ENCODE measurements around the gene C17orf75.

The C17orf75 gene

DNA sequence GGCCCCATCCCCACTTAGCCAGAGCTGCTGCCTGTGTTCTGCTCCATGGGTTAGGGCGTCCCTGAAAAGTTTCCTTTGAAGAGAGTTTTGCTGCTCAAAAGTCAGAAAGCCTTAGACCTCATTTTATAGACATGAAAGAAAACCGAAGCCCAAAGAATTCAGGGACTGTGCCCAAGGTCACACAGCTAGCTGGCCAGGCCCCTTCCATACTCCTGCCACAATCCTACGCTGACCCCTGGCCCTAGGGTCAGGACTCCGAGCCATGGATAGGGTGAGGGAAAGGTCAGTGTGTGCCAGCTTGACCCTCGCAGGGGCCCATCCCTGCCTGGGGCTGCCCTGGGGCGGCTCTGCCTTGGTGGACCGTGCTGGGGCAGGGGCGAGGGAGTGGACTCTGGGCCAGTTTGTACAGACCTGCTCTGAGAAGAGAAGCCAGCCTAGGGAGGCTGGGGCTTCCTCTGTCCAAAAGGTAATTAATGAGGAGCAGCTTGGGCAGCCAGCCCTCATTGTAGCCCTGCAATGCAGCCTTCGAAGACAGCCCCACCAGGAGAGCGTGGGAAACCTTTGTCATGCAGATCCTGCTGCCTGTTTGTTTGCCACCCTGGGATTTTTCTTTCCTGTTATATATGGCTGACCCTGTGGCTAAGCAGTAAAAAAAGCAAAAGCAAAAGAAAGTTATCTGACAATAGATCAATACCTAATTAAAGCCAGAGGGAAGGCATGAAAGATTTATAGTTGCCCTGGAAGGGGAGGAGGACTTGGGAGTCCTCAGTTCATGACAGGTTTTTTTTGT, 38.9 kb downstream of the C17orf75 start:
- DNase-seq (ENCODE audit: low spot score), result no peak

DNA sequence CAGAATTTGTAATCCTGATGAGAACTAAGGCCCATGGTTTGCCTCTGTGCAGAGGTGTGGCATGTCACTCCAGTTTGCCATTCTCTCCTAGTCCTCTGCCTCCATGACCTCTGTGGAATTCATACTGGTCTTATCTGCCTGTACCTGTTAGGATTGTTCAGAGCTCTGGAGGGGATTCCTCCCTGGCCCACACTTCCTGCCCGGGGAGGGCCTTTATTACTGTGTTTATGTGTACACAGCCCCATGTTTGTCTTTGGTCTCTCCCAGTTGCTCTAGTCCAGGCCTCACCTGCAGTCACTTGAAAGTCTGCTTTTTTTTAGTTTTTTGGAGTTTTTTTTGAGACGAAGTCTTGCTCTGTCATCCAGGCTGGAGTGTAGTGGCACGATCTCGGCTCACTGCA, 39.9 kb downstream of the C17orf75 start:
- no peak for DNase-seq (ENCODE audit: low spot score)

DNA sequence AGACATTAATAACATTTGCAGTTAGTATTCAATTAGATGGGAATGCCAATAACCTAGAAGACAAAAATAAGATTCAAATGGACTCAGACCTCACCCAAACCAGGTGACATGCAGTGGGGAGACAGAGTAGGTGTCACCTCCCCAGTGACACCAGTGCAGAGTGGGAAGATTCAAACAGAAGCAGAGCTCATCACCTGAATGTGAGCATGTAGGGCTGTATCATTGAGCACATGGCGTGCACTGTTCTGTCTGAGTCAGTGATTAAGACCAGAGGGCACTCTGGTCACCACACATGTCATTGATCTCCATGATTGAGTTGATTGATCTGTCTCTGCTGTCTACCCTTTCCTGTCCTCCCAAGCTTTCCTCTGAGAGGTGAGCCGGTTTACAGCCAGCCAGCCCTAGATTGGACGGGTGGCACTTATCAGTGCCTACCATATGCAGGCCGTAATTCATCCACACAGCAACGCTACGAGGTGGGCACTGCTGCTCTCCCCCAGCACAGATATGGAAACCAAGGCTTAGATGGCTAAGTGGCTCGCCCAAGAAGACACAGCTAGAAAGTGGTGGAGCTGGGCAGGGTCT, 42.3 kb downstream of the C17orf75 start:
- no peak for DNase-seq (ENCODE audit: low spot score)

DNA sequence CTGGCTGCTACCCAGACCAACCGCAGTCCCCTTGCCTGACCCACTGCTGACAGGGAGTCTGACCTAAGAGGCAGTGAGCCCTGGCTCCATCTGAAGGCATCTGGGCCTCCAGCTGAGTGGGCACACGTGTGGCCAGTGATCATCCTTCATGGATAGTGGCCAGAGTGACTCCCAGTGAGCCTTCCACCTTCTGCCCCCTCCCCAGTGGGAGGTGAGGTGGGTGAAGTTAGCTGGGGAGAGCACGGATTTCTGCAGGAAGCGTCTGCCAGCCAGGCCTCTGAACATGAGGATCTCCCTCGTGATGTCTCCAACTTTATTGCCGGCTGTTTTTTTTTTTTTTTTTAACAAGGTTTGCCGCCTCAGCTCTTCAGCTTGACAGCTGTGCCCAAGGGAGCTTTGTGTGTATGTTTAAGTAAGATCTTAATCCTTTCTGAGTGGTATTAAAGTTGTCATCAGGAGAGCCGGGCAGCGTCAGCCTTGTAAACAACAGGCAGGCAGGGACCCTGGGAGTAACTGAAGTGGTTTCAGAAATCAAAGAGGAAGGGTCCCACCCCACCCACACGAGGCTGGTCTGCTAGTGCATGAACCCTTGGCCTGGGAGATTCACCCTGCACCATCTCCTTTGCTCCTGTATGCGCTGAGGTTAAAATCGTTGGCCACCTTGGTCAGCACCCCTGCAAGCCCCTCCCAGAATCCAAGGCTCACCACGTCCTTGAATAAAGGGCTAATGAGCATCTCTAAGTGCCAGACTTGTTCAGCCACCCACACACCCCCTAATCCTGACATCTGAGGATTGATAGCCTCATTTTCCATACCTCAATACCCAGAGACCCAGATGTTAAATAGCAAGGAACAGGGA, 43.0 kb downstream of the C17orf75 start:
- DNase-seq (ENCODE audit: low spot score), result no peak

DNA sequence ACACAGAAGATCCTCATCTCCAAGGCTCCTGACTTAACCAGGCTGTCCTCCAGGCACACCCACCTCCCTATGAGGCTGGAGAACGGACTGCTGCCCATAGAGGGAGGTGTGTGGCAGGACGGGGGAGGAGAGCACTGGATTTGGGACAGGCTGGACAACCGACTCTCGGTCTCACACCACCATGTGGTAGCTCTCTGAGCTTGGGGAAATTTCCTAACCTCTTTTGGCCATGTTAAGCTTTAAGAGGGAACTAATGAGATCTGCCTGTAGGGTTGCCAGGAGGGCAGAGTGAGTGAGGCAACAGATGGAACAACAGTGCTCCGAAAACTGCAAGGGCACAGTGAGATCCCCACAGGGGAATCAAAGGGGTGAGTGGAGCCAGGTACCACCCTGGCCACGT, 43.7 kb downstream of the C17orf75 start:
- DNase-seq (ENCODE audit: low spot score), result no peak

DNA sequence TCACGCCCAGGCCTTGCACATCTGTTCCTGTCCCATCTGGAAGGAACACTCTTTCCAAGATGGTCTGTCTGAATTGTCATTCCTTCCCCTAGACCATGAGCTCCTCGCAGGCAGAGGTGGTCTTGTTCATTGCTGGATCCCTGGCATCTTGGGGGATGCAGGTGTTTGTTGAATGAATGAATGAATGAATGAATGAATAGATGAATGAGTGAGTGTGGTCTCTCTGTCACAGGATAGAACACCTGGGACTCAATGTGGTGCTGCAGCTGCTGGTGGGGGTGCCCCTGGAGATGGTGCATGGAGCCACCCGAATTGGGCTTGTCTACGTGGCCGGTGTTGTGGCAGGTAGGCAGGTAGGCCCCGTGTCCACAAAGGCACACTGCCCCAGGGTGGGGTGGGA, 44.1 kb downstream of the C17orf75 start:
- DNase-seq (ENCODE audit: low spot score), result no peak

DNA sequence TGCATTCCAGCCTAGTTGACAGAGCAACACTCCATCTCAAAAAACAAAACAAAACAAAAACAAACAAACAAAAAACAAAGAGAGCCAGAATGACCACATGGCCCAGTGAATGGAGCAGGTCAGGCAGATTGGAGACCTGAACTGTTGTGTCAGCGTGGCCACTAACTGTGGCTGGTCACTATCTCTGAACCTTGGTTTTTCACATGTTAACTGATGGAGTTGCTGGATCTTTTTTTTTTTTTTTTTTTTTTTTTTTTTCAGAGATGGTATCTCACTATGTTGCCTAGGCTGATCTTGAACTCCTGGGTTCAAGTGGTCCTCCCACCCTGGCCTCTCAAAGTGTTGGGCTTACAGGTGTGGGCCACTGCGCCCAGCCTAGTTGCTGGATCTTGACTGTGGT, 44.5 kb downstream of the C17orf75 start:
- DNase-seq (ENCODE audit: low spot score), result no peak

DNA sequence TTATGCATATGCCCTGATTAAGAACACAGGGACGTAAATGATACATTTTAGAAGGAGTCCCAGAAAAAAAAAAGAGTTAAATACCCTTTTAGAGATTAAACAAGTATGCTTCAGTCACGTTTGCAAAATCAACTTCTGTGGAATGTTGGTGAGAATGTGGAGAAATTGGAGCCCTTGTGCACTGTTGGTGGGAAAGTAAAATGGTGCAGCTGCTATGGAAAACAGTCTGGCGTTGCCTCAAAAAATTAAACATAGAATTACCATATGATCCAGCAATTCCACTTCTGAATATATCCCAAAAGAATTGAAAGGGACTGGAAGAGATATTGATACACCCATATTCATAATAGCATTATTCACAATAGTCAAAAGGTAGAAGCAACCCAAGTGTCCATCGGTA, 49.9 kb downstream of the C17orf75 start:
- no peak for DNase-seq (ENCODE audit: low spot score)

DNA sequence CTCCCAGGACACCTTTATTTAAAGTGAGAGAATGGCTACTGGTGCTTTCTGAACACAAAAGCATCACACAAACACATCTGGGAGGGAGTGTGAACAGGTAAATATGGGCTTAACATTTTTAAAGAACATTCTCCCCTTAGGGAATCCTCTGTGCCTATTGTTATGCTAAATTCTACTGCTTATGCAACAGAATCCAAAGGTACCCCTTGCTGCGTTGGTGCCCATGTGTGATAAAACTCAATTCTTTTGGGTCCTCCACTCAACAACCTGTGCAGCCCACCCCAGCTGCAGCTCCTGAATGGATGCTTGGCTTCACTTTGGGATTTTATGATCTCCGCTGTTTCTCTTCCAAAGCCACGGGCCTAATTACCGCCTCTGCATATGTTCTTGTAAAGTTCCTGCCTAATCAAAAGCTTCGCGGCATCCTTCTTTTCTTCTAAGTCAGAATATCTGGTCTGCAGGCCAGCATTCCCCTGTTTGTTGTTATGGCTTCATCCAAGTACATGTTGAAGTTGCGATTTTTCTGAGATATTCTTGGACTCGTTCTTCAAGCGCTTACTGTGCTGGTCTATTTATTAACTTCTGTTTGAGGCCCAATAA, 52.4 kb downstream of the C17orf75 start:
- no peak for DNase-seq (ENCODE audit: low spot score)

DNA sequence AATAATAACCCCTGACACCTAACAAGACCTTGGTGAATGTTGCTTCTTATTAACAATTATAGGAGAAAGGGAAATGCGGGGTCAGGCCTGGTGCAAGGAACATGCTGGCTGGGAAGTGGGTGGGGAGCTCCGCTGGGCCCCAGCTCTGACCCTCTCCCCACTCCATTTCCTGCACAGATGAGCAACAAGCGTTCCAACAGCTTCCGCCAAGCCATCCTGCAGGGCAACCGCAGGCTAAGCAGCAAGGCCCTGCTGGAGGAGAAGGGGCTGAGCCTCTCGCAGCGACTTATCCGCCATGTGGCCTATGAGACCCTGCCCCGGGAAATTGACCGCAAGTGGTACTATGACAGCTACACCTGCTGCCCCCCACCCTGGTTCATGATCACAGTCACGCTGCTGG, 53.4 kb downstream of the C17orf75 start:
- no peak for DNase-seq (ENCODE audit: low spot score)

DNA sequence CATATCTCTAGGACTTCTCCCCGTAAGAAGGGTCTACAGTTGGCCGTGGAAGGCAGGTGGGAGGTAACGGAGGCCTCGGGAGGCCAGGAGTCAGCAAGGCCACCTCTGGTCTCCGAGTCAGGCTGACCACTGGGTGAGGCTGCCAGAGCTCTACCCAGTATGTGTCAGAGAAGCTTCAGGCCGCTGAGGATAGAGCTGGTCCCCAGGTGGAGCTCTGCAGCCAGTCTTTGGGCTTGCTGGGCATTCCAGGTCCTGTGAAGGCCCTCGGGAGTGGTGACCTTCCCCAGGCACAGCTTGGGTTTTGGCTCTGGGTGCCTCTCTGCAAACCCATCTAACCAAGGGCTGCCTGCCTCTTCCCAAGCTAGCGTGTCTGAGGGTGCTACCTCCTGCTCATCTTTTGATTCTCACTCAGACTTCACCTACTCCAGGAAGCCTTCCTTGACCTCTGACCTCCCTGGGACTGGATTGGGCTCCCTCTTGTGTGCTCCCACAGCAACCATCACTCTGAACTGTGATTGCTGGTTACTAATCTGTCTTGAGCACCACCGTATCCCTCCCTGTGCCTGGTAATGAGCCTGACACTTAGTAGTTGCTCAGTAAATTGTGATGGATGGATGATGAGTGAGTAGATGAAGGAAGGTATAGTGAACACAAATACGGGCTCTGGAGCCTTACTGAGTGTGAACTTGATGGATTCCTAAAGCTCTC, 54.0 kb downstream of the C17orf75 start:
- no peak for DNase-seq (ENCODE audit: low spot score)

DNA sequence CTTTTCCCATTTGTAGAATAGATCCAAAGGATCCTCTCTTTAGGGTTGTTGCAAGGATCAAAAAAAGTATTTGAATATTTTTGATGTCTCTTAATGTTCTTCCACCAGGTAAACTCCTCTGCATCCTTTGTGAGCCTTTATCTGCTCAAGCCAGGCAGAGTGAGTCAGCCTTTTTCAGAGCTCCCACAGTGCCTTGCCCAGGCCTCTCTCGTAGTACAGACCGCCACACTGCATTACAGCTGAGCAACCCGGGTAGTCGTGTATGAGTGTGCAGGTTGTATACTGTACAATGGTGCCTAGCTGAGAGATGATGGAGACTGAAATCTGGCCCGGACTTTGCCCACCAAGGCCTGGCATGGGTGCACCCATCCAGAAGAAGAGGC, 55.5 kb downstream of the C17orf75 start:
- no peak for DNase-seq (ENCODE audit: low spot score)

DNA sequence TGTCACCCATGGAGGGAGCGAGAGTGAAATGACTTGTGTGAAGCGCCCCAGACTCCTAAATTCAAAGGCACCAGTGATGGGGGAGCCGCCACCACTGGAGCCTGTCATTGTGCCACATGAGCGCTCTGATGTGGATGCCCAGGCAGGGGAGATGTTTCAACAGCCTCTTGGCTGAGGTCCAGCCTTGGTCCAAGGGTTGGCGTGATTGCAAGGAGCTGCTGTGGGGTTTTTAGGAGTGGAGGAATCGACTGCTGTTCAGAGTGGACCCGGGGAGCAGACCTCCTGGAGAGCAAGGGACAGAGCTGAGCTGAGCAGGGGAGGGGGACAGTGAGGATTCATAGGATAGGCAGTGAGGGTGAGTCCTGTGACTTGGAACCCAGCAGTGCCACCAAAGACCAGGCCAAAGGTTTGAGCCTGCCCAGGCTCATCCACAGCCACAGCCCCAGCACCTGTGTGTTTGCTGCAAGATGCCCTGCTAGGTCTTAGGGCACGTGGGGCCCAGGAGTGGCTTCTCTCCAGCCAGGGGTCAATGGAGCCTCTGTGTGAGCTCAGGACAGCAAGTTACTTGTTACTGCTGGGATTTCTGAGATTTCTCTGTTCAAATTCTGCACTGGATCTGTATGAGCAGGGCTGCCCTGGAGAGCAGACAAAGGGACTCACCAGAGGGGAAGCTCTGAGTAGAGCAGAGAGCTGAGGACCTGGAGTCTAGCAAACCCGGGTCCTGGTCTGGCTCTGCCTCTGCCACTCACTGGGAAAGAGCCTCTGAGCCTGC, 56.0 kb downstream of the C17orf75 start:
- no peak for DNase-seq (ENCODE audit: low spot score)

DNA sequence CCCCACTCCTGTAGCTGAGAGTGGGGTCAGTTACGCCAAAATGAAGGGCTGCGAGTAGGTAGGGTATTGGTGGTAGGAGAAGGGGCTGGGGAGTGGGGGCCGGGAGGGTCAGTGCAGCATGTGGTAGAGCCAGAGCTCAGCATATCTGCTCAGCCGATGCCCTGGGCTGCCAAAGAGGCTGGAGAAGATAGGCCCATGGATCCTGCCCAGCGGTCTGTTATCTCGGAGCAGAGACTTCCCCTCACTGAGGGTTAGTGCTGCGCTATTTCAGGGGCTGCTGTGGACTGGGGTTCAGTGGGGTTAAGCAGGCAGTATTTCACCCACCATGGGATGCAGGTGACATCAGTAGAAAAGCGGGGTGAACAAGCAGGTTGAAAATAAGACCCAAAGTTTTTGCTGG, 56.7 kb downstream of the C17orf75 start:
- no peak for DNase-seq (ENCODE audit: low spot score)

DNA sequence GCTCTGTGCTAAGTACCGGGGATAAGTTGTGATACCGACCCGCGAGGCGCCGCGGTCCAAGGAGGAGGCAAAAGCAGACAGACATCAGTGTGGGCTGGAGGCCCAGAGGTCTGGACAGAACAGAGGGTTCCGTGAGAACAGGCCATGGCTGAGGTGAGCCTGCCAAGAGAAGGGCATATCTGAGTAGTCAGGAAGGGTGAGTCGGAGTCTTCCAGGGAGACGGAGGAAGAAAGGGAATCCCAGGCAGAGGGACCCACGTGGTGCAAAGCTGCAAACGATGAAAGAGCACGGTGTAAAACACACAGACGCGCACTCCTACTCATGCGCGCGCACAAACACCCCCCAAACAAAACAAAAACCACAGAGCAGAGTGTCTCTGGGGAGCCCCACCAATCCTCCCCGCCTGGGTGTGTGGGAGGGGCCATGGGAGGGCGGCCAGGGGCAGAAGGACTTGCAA, 58.2 kb downstream of the C17orf75 start:
- no peak for DNase-seq (ENCODE audit: low spot score)

DNA sequence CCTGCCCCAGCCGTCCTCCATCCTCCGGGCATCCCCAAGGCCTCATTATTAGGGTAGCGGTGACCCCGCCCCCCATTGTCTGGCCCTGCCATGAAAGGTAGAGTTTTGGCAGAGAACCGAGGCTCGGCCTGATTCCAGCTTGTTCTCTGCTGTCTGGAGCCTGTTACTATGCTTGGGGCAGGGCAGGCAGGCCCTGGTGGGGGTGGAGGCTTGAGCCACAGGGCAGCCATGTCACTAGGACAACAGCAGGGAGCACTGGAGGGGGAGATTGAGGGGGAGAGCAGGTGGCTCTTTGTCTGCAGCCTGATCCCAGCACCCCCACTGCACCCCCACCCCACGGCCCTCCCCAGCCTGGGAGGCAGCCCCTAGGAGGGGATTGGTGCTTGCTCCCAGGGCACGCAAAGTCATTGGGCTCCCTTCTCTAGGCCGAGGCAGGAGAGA, 60.9 kb downstream of the C17orf75 start:
- no peak for DNase-seq (ENCODE audit: low spot score)

DNA sequence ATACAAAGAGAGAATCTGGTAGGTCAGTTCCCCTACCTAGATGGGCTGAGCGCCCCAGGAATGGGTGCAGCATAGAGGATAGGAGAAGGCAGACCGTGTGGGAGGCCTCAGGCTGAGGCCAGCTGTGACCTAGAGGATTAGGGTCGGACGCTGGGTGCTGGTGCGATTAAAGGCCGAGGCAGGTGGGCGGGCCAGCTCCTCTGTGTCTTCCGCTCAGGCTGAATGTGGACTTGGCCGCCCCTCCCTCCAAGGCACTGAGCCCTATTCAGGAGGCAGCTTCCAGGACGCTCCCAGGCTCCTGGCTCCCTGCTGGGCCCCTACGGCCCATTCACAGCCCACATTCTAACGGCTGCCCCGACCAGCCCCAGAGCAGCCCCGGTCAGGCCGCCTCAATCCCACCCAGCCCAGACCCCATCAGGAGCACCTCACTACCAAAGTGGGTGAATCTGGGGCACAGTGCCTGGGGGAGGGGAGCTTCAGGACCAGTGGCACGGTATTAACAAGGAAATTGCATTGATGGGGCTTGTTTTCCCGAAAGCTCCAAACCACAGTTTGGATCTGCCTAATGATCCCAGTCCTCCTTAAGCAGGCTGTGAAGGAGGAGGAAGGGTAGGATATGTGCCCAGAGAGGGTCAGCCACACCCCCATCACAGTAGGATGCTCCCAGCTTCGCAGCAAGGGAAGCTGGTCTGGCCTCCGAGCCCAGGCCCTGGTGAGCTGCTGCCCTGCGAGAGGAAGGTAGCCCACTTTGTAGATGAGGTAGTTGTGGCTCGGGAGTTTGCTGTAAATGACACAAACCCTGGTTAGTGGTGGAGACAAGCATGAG, 61.9 kb downstream of the C17orf75 start:
- DNase-seq (ENCODE audit: low spot score), result no peak

DNA sequence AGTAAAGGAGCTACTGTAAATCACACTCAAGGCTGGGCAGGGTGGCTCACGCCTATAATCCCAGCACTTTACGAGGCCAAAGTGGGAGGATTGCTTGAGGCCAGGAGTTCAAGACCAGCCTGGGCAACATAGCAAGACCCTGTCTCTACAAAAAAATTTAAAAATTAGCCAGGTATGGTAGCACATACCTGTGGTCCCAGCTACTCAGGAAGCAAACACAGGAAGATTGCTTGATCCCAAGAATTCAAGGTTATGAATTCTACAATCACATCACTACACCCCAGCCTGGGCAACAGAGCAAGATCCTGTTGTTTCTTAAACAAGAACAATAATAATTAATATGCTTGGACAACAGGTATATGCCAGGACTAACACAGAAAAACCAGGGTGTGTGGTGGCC, 63.2 kb downstream of the C17orf75 start:
- DNase-seq (ENCODE audit: low spot score), result no peak

Measured in activated CD4-positive, alpha-beta T cell treated with anti-CD3 and anti-CD28 coated beads, Interleukin-2, Interleukin-4, amounts not matched to agents 100 ng/mL and 50 ng/mL, durations not matched to agents 16 hours and 8 hours (primary cell).